H1 (cell line): ENCODE measurements around the gene CDH9. TPM values are rescaled to one million over a fixed set of nuclear protein-coding genes. Genes with fewer than 3 reads are reported as not detected.

Source experiments
- CTCF ChIA-PET: fragments of 300-600 bp; sonication (Branson Sonifier 250); formaldehyde crosslinking; loops from one replicate; lab custom pipeline; 2021; ENCODE audit not compliant: partially characterized antibody; lab: Charles Lee
- POLR2A ChIA-PET: fragments of 300-600 bp; sonication (Branson Sonifier 250); formaldehyde crosslinking; loops from one replicate; lab custom pipeline; 2021; ENCODE audit warnings: inconsistent platforms; ENCODE audit not compliant: partially characterized antibody; lab: Charles Lee
- DNase-seq, 2 experiments: peaks; one replicate each; pipeline versions ENCODE4 v3.0.0 to v3.0.0-alpha.2; 2010 to 2022; ENCODE audit warnings: low spot score in 2 of 2, low read depth in 1 of 2, mixed read lengths in 1 of 2
- FAIRE-seq: peaks from 2 replicates; lab custom pipeline; 2011; peaks lifted over from hg19 to GRCh38; lab: Jason Lieb, UNC
- H2AFZ ChIP-seq: 2 replicates; pipeline ENCODE4 v1.8.1; 2012; ENCODE audit warnings: low read length, inconsistent platforms
- H2AK5ac ChIP-seq: 2 replicates; pipeline ENCODE4 v1.6.1; 2013; ENCODE audit warnings: low read depth, low read length
- H2BK120ac ChIP-seq: replicated peaks from 2 replicates; pipeline ENCODE3; 2013; ENCODE audit warnings: low read depth, low read length, inconsistent platforms
- H2BK12ac ChIP-seq: 2 replicates; pipeline ENCODE4 v1.6.1; 2013; ENCODE audit warnings: low read depth, low read length
- H2BK15ac ChIP-seq: 2 replicates; pipeline ENCODE4 v1.6.1; 2013; ENCODE audit warnings: low read length
- H2BK20ac ChIP-seq: 2 replicates; pipeline ENCODE4 v1.6.1; 2013; ENCODE audit warnings: low read length
- H2BK5ac ChIP-seq: 2 replicates; pipeline ENCODE4 v1.6.1; 2013; ENCODE audit warnings: low read depth, low read length
- H3K14ac ChIP-seq: 2 replicates; pipeline ENCODE4 v1.6.1; 2013; ENCODE audit warnings: inconsistent platforms; ENCODE audit not compliant: insufficient read length
- H3K18ac ChIP-seq: 2 replicates; pipeline ENCODE4 v1.6.1; 2013; ENCODE audit warnings: low read length; ENCODE audit errors: extremely low read depth
- H3K23ac ChIP-seq: 2 replicates; pipeline ENCODE4 v1.6.1; 2013; ENCODE audit warnings: inconsistent platforms; ENCODE audit not compliant: insufficient read length
- H3K23me2 ChIP-seq: 2 replicates; pipeline ENCODE4 v1.6.1; 2013; ENCODE audit warnings: low read depth, low read length
- H3K27ac ChIP-seq: 2 replicates; pipeline ENCODE4 v1.6.1; 2011; ENCODE audit warnings: low read depth, low read length, inconsistent platforms
- H3K27me3 ChIP-seq, 4 experiments: replicated peaks in 1 of 4; 1 replicate in 1 of 4; 2 replicates in 3 of 4; pipeline versions ENCODE4 v1.6.1 to v1.8.1; 2011 to 2013; ENCODE audit warnings: low read length in 3 of 4, mild to moderate bottlenecking in 3 of 4, inconsistent platforms in 2 of 4, mixed read lengths in 2 of 4, moderate library complexity in 1 of 4; ENCODE audit not compliant: control insufficient read depth in 3 of 4, insufficient read depth in 3 of 4; ENCODE audit errors: extremely low read depth in 1 of 4
- H3K36me3 ChIP-seq, 4 experiments: 2 replicates each; pipeline versions ENCODE4 v1.6.1 to v1.8.1; 2011 to 2013; ENCODE audit warnings: mild to moderate bottlenecking in 4 of 4, low read length in 3 of 4, moderate library complexity in 2 of 4, control low read depth in 1 of 4, inconsistent platforms in 1 of 4; ENCODE audit not compliant: insufficient read depth in 4 of 4, control insufficient read depth in 2 of 4
- H3K4ac ChIP-seq: replicated peaks from 2 replicates; pipeline ENCODE3; 2013; ENCODE audit warnings: low read length, low read depth, mixed read lengths, inconsistent platforms; ENCODE audit not compliant: insufficient read length
- H3K4me1 ChIP-seq, 4 experiments: replicated peaks in 1 of 4; 1 replicate in 1 of 4; 2 replicates in 3 of 4; pipeline versions ENCODE4 v1.6.1 to v1.8.1; 2011 to 2013; ENCODE audit warnings: low read length in 3 of 4, inconsistent platforms in 2 of 4, mixed read lengths in 1 of 4; ENCODE audit not compliant: insufficient read depth in 4 of 4, control insufficient read depth in 3 of 4
- H3K4me2 ChIP-seq, 2 experiments: 2 replicates each; pipeline versions ENCODE4 v1.6.1 to v1.8.1; 2011 to 2013; ENCODE audit warnings: low read depth in 2 of 2, low read length in 2 of 2, control low read depth in 1 of 2, inconsistent platforms in 1 of 2, mild to moderate bottlenecking in 1 of 2; ENCODE audit not compliant: insufficient read depth in 1 of 2
- H3K4me3 ChIP-seq, 4 experiments: fragments of 200-600, 300-600 bp in 1 of 4; sonication (generic), shearing (Covaris generic), sonication (Bioruptor Twin) in 1 of 4; 2 replicates each; pipeline versions ENCODE4 v1.5.1 to v1.8.1; 2011 to 2016; ENCODE audit warnings: low read length in 4 of 4, low read depth in 3 of 4, control low read depth in 2 of 4, inconsistent platforms in 2 of 4, mild to moderate bottlenecking in 2 of 4, mixed read lengths in 1 of 4, moderate library complexity in 1 of 4; ENCODE audit not compliant: insufficient read depth in 2 of 4; ENCODE audit errors: extremely low read depth in 1 of 4
- H3K56ac ChIP-seq: replicated peaks from 2 replicates; pipeline ENCODE3; 2013; ENCODE audit warnings: low read depth, mild to moderate bottlenecking, mixed read lengths, low read length, inconsistent platforms; ENCODE audit not compliant: insufficient read length
- H3K79me1 ChIP-seq: 2 replicates; pipeline ENCODE4 v1.6.1; 2013; ENCODE audit warnings: low read depth, low read length, control low read depth
- H3K79me2 ChIP-seq, 2 experiments: 2 replicates each; pipeline versions ENCODE4 v1.6.1 to v1.8.1; 2012 to 2013; ENCODE audit warnings: low read length in 2 of 2, mild to moderate bottlenecking in 2 of 2, inconsistent platforms in 1 of 2; ENCODE audit not compliant: insufficient read depth in 2 of 2, control insufficient read depth in 1 of 2
- H3K9ac ChIP-seq, 4 experiments: replicated peaks in 1 of 4; 1 replicate in 1 of 4; 2 replicates in 3 of 4; pipeline versions ENCODE4 v1.6.1 to v1.8.1; 2011 to 2013; ENCODE audit warnings: low read depth in 3 of 4, low read length in 3 of 4, control low read depth in 2 of 4, mild to moderate bottlenecking in 2 of 4, moderate library complexity in 2 of 4, inconsistent platforms in 1 of 4; ENCODE audit errors: extremely low read depth in 1 of 4
- H3K9me3 ChIP-seq, 2 experiments: 2 replicates each; pipeline versions ENCODE4 v1.6.1 to v1.8.1; 2012 to 2013; ENCODE audit warnings: mild to moderate bottlenecking in 2 of 2, moderate library complexity in 2 of 2, control low read depth in 1 of 2, inconsistent platforms in 1 of 2, low read depth in 1 of 2, low read length in 1 of 2, mixed read lengths in 1 of 2; ENCODE audit not compliant: insufficient read depth in 2 of 2
- H4K20me1 ChIP-seq, 2 experiments: replicated peaks in 1 of 2; 2 replicates each; pipeline versions ENCODE3 to v1.8.1; 2011 to 2013; ENCODE audit warnings: inconsistent platforms in 2 of 2, low read length in 2 of 2, mild to moderate bottlenecking in 1 of 2; ENCODE audit not compliant: insufficient read depth in 2 of 2, control insufficient read depth in 1 of 2
- H4K5ac ChIP-seq: 2 replicates; pipeline ENCODE4 v1.6.1; 2013; ENCODE audit warnings: low read length, low read depth, mixed read lengths, inconsistent platforms; ENCODE audit not compliant: insufficient read length
- H4K8ac ChIP-seq: 2 replicates; pipeline ENCODE4 v1.8.0; 2013; ENCODE audit warnings: mild to moderate bottlenecking, moderate library complexity, low read length, inconsistent platforms; ENCODE audit not compliant: insufficient read depth; ENCODE audit errors: extremely low read depth
- H4K91ac ChIP-seq: replicated peaks from 2 replicates; pipeline ENCODE3; 2013; ENCODE audit warnings: low read length, mixed read lengths, inconsistent platforms; ENCODE audit not compliant: insufficient read length
- CBX5 ChIP-seq: fragments of 300-800, 300-1000 bp; sonication (generic); IDR thresholded peaks from 2 replicates; pipeline ENCODE4 v1.7.1; 2016; ENCODE audit warnings: antibody characterized with exemption, low read length, low read depth
- EGR1 ChIP-seq: IDR thresholded peaks from 2 replicates; pipeline ENCODE4 v1.6.1; 2011; ENCODE audit warnings: low read depth, low read length, borderline replicate concordance
- MAFK ChIP-seq: IDR thresholded peaks from 2 replicates; pipeline ENCODE4 v1.6.1; 2012; ENCODE audit warnings: low read depth, mild to moderate bottlenecking, improper control_type of control experiment, low read length
- MAX ChIP-seq: IDR thresholded peaks from 2 replicates; pipeline ENCODE4 v1.6.1; 2012; ENCODE audit warnings: inconsistent platforms
- SP1 ChIP-seq: IDR thresholded peaks from 2 replicates; pipeline ENCODE4 v1.6.1; 2011; ENCODE audit warnings: low read depth, low read length
- polyA plus RNA-seq, 7 experiments: library from polyadenylated mRNA; depleted of rRNA in 3 of 7; stranded (reverse) in 5 of 7; unstranded in 2 of 7; fragments of >200 nt in 5 of 7; fragments of 200-250 nt in 2 of 7; gene quantifications; 1 replicate in 5 of 7; 2 replicates in 1 of 7; 4 replicates in 1 of 7; pipeline versions ENCODE4 v1.2.1 to v1.2.3, GENCODE V29; 2011 to 2013; ENCODE audit warnings: missing spikeins in 2 of 7, mixed read lengths in 2 of 7
- total RNA-seq: library from RNA; stranded (reverse); fragmentation: NEBNext Ultra II Directional; extraction: Animal tissue kit (Norgen Biotek cat#: 25700); gene quantifications from 2 replicates; pipeline ENCODE4 v1.2.1, GENCODE V29; 2021

CDH9 gene
- total and polyA plus RNA-seq, 2 of the 8 experiments (the other 6 are each of a cell fraction or from before 2014, with no cell fraction given) = 0.54 to 1.0 TPM

- TF ChIP-seq EGR1 = no peak
- TF ChIP-seq, all 59 proteins: peak for 0
Observed at GRCh38 chr5:27062451-27062850, 24.1 kb upstream of the CDH9 start (continued).

GRCh38 chr5:27048510-27048909 is 10.1 kb upstream of the CDH9 start:
- CTCF ChIA-PET = interaction anchor here (0.9 kb wide), 1 partner anchor 1138 kb away, joined by 3 read pairs; no protein-coding TSS in a partner anchor
- DNase-seq = no peak
- no peaks in the 10 kb centered on the region for H3K36me3 ChIP-seq

More at GRCh38 chr5:27048510-27048909, 10.1 kb upstream of the CDH9 start:
- no peaks in the 10 kb centered on the region for H3K79me1 ChIP-seq
- H3K23me2 ChIP-seq = no peaks in the 10 kb centered on the region
- no peak overlapping the region for H3K56ac ChIP-seq
- no peak overlapping the region for H3K4me3 ChIP-seq
- H2AFZ ChIP-seq = no peak overlapping the region
- no peak overlapping the region for H4K5ac ChIP-seq
- TF ChIP-seq MAFK (0 out of 2 replicates have a peak, but pooled peaks have one; percentile 30), CBX5 (no peak), SP1 (no peak), MAX (no peak)
- no peak overlapping the region for H2BK120ac ChIP-seq
- H4K8ac ChIP-seq = no peak overlapping the region
- H3K23ac ChIP-seq = no peak overlapping the region
- H2BK12ac ChIP-seq = no peak overlapping the region
- no peak overlapping the region for H2BK20ac ChIP-seq
- H3K9me3 ChIP-seq = no peaks in the 10 kb centered on the region
- FAIRE-seq = peak; percentile 19
- H3K27me3 ChIP-seq = no peaks in the 10 kb centered on the region
- H3K4me1 ChIP-seq = peaks cover 0 to 7% (median 0%) of the 10 kb centered on the region in 4 experiments; a peak in 2 of 7 replicates
- POLR2A ChIA-PET = no interaction called here
- H2BK15ac ChIP-seq = no peak overlapping the region
- H3K18ac ChIP-seq = no peak overlapping the region
- no peaks in the 10 kb centered on the region for H4K20me1 ChIP-seq
- H4K91ac ChIP-seq = no peak overlapping the region
- no peak overlapping the region for H3K4me2 ChIP-seq
- H3K79me2 ChIP-seq = no peaks in the 10 kb centered on the region
- H3K9ac ChIP-seq = no peak overlapping the region
- H2BK5ac ChIP-seq = no peak overlapping the region
- H2AK5ac ChIP-seq = no peak overlapping the region
- H3K27ac ChIP-seq = no peak overlapping the region
- no peak overlapping the region for H3K14ac ChIP-seq
- H3K4ac ChIP-seq = no peak overlapping the region
